Activated T-cell treated with anti-CD3 and anti-CD28 coated beads, Interleukin-2, amount 50 U/mL, for 72 hours (primary cell): ENCODE results near the gene KLHDC3. TPM values are rescaled to one million over a fixed set of nuclear protein-coding genes. Genes with fewer than 3 reads are reported as not detected.

Source experiments
- ATAC-seq, 2 donors: fragments of 150-1000 bp; cut with Tn5 transposase; replicated peaks in 1 of 2; 2 replicates each; pipeline ENCODE4 v1.10.0; 2021; ENCODE audit warnings: moderate library complexity in 2 of 2, mild to moderate bottlenecking in 1 of 2
- DNase-seq, 2 donors: peaks; one replicate each; pipeline ENCODE4 v3.0.0; 2021 to 2022; ENCODE audit warnings: mixed read lengths in 1 of 2
- H3K27ac Mint-ChIP-seq: one replicate; pipeline ENCODE4 v1.8.0; 2022; ENCODE audit warnings: mild to moderate bottlenecking, moderate library complexity, mixed read lengths
- H3K27me3 Mint-ChIP-seq: one replicate; pipeline ENCODE4 v1.8.0; 2022; ENCODE audit warnings: low read depth, mixed read lengths
- H3K36me3 Mint-ChIP-seq, 2 donors: one replicate each; pipeline ENCODE4 v1.8.0; 2022; ENCODE audit warnings: mixed read lengths in 2 of 2, mild to moderate bottlenecking in 1 of 2; ENCODE audit not compliant: insufficient read depth in 2 of 2
- H3K4me1 Mint-ChIP-seq: one replicate; pipeline ENCODE4 v1.8.0; 2022; ENCODE audit warnings: low read depth, mixed read lengths
- H3K4me3 Mint-ChIP-seq, 2 donors: one replicate each; pipeline ENCODE4 v1.8.0; 2022; ENCODE audit warnings: mild to moderate bottlenecking in 2 of 2, mixed read lengths in 2 of 2, moderate library complexity in 2 of 2
- H3K9me3 Mint-ChIP-seq, 2 donors: one replicate each; pipeline ENCODE4 v1.8.0; 2022; ENCODE audit warnings: mixed read lengths in 2 of 2
- total RNA-seq, 2 donors: library from RNA; stranded (reverse); gene quantifications; one replicate each; pipeline ENCODE4 v1.2.3, GENCODE V29; 2022

Gene KLHDC3
- total RNA-seq, 2 donors from 2014 or later, result 62.5 to 68.9 TPM

GRCh38 chr6:43020847-43021246 lies 6.8 kb downstream of the KLHDC3 start:
- H3K9me3 Mint-ChIP-seq, result no peaks in the 10 kb centered on the region
- no peak for DNase-seq
- H3K27me3 Mint-ChIP-seq, result no peaks in the 10 kb centered on the region
- peak overlapping the region; percentile 65 to 86 for H3K4me3 Mint-ChIP-seq
- peaks cover 54% of the 10 kb centered on the region for H3K4me1 Mint-ChIP-seq
- ATAC-seq, result no peak
- H3K27ac Mint-ChIP-seq, result no peak overlapping the region
- peaks cover 13 to 29% of the 10 kb centered on the region in 2 donors for H3K36me3 Mint-ChIP-seq

DNA sequence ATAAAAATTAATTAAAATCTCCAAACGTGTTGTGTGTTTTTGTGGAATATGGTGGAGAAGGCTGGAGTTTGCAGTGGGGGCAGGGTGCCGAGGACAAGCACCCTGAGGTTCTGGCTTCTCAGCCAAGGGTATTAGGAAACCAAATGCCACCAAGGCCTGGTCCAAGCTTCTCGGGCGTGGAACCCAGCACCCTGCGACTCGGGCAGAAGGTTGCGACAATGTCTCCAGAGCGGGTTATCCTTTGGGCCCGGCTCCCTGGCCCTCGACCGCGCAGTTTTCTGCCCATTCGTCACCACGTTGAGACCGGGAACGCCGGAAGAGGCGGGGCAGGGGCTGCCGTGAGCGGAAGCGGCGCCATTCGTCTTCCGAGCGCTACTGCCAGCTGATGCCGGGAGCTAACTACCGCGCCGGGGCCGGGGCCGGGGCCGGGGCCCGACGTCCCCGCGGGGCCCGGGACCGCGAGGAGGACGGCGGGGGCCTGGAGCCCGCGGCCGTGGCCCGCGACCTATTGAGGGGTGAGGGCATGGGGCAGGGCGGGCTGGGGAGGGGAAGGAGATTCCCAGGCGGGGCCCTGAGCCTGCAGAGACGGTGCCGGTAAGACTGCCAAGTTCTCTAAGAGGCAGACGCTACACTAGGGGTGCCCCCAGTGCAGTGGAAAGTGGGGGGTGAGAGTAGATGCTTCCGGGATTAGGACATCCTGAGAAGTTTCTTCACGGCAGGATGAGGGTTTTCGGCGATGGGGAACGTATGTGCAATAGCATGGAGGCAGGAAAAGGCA lies 7.4 kb downstream of the KLHDC3 start, which contains the start of gene RRP36:
TSS of gene RRP36 (plus strand) at position 354 of the 778 bp plus-strand sequence. CDS start at position 386, 32 bp downstream.
- DNase-seq (peak; percentile 72 to 79), ATAC-seq (peak; percentile 87 to 90)
- peak within 1 kb of the TSS; percentile 93 to 95 for H3K4me3 Mint-ChIP-seq
- peaks cover 15 to 31% of the 10 kb centered on the region in 2 donors for H3K36me3 Mint-ChIP-seq
- H3K9me3 Mint-ChIP-seq, result no peaks in the 10 kb centered on the region
- peaks cover 48% of the 10 kb centered on the region for H3K4me1 Mint-ChIP-seq
- no peaks in the 10 kb centered on the region for H3K27me3 Mint-ChIP-seq
- H3K27ac Mint-ChIP-seq, result peak within 1 kb of the TSS; percentile 80

DNA sequence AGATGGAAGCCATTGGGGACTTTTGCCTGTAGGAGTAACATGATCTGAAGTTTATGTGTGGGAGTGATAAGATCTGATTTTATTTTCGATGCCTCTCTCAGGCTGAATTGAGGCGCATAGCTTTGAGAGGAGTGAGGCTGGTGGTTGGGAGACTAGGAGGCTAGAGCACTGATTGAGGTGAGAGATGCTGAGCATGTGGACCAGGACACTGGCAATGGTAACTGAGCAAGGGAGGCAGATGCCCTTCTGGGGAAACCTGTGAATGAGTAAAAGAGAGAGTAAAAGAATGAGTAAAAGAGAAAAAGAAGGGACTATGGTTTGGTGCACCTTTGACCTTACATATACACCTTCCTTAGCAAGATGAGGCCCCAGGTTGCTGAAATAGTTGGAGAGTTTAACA lies 10.4 kb downstream of the KLHDC3 start:
- ATAC-seq, result peak; percentile 22 to 42
- Mint-ChIP-seq H3K9me3 (no peaks in the 10 kb centered on the region), H3K4me3 (peak overlapping the region; percentile 37 to 53), H3K27me3 (no peaks in the 10 kb centered on the region), H3K27ac (peak overlapping the region; percentile 24), H3K36me3 (peaks cover 17 to 29% of the 10 kb centered on the region in 2 donors), H3K4me1 (peaks cover 36% of the 10 kb centered on the region)
- DNase-seq, result no peak

DNA sequence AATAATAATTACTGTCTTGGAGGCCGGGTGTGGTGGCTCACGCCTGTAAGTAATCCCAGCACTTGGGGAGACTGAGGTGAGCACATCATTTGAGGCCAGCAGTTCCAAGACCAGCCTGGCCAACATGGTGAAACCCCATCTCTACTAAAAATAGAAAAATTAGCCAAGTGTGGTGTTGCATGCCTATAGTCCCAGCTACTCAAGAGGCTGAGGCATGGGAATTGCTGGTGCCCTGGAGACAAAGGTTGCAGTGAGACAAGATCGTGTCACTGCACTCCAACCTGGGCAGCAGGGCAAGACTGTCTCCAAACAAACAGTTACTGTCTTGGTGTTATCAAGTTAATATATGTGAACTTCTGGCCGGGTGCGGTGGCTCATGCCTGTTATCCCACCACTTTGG lies 12.3 kb downstream of the KLHDC3 start:
- peaks cover 17 to 28% of the 10 kb centered on the region in 2 donors for H3K36me3 Mint-ChIP-seq
- no peaks in the 10 kb centered on the region for H3K9me3 Mint-ChIP-seq
- DNase-seq, result no peak

GRCh38 chr6:43029120-43029519 lies 15.1 kb downstream of the KLHDC3 start:
- peaks cover 18 to 30% of the 10 kb centered on the region in 2 donors for H3K36me3 Mint-ChIP-seq

More for the DNA sequence above, 12.3 kb downstream of the KLHDC3 start:
- Mint-ChIP-seq H3K4me1 (peaks cover 26% of the 10 kb centered on the region), H3K4me3 (no peak overlapping the region), H3K27ac (no peak overlapping the region), H3K27me3 (no peaks in the 10 kb centered on the region)
- ATAC-seq, result no peak

DNA sequence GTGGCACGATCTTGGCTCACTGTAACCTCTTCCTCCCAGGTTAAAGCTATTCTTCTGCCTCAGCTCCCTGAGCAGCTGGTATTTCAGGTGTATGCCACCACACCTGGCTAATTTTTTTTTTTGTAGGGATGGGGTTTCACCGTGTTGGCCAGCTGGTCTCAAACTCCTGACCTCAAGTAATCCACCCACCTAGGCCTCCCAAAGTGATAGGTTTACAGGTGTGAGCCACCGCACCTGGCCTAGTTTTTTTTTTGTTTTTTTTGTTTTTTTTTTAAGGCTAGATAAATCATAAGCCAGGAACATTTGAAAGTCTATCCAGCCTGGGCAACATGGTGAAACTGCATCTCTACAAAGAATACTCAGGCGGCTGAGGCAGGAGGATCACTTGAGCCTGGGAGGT lies 18.3 kb downstream of the KLHDC3 start:
- Mint-ChIP-seq H3K4me1 (no peaks in the 10 kb centered on the region), H3K9me3 (no peaks in the 10 kb centered on the region), H3K27me3 (no peaks in the 10 kb centered on the region), H3K36me3 (peaks cover 7 to 19% of the 10 kb centered on the region in 2 donors), H3K4me3 (no peak overlapping the region), H3K27ac (no peak overlapping the region)
- DNase-seq (no peak), ATAC-seq (no peak)

More at GRCh38 chr6:43029120-43029519, 15.1 kb downstream of the KLHDC3 start:
- Mint-ChIP-seq H3K4me1 (peaks cover 9% of the 10 kb centered on the region), H3K9me3 (no peaks in the 10 kb centered on the region), H3K4me3 (no peak overlapping the region), H3K27ac (no peak overlapping the region), H3K27me3 (no peaks in the 10 kb centered on the region)
- ATAC-seq (no peak), DNase-seq (no peak)

DNA sequence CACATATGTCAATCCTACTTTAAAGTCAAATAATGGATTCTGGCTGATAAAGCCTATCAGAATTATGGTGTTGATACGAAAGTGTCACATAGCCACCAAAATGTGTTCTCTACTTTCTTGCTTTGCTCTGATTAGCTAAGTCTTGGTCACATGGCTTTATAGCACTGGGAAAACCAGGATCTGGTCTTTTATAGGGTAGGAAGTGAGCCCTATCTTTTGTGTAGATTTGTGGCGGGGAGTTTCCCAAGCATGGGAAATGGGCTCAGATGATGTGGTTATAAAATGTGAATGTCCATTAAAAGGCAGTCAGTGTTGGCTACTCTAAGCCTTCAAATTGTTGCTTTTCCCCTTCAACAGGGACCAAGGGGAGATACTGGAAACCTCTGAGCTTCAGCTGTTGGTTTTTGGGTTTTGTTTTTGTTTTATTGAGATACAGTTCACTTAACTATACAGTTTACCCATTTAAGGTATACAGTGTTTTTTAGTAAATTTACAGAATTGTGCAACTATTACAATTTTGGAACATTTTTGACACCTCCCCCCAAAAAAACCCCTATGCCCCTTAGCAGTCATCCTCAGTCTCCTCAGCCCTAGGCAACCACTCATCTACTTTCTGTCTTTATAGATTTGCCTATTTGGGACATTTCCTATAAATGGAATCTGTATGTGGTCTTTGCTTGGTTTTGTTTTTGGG lies 19.6 kb downstream of the KLHDC3 start:
- Mint-ChIP-seq H3K9me3 (no peaks in the 10 kb centered on the region), H3K27ac (peak overlapping the region; percentile 47), H3K36me3 (peaks cover 4 to 17% of the 10 kb centered on the region in 2 donors), H3K27me3 (no peaks in the 10 kb centered on the region), H3K4me3 (no peak overlapping the region), H3K4me1 (no peaks in the 10 kb centered on the region)
- DNase-seq (no peak), ATAC-seq (no peak)

GRCh38 chr6:43034190-43034525 lies 20.1 kb downstream of the KLHDC3 start:
- Mint-ChIP-seq H3K9me3 (no peaks in the 10 kb centered on the region), H3K27me3 (no peaks in the 10 kb centered on the region), H3K4me1 (no peaks in the 10 kb centered on the region), H3K36me3 (peaks cover 4 to 17% of the 10 kb centered on the region in 2 donors), H3K27ac (peak overlapping the region; percentile 47), H3K4me3 (no peak overlapping the region)
- no peak for DNase-seq
- no peak for ATAC-seq

DNA sequence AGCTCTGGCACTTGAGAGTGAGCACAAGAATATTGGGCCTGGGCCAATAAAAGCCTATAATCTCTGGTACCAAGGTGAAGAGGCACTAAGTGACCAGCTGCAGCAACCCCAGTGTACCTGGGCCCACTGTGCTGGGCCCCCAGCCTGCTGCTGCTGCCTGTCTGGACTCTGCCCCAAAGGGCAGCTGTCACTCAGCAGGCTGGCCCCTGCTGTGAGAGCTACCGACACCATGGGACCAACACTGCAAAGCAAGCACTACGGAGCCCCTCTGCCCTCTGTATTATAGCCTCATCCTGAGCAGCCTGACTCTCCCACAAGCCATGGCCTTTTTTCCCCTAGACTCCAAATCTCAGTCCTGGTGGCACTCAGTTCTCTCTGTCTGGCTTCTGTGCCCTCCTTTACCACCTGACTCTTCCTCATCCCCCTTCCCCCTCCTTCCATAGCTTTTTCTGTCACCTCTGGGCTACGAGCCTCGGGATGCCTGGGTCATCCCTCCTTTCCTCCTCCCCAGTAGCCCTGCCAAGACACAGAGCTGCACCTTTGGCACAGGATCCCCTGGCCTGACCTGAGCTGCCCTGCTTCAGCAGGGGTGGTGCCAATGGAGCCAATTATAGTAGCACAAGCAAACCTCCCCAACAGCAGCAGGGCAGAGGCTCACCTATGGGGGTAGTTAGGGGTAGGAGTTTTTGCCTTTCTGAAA lies 21.6 kb downstream of the KLHDC3 start:
- ATAC-seq, result no peak
- Mint-ChIP-seq H3K27ac (no peak overlapping the region), H3K4me3 (no peak overlapping the region), H3K4me1 (no peaks in the 10 kb centered on the region), H3K9me3 (no peaks in the 10 kb centered on the region), H3K36me3 (peaks cover 4 to 12% of the 10 kb centered on the region in 2 donors), H3K27me3 (no peaks in the 10 kb centered on the region)
- DNase-seq, result no peak

DNA sequence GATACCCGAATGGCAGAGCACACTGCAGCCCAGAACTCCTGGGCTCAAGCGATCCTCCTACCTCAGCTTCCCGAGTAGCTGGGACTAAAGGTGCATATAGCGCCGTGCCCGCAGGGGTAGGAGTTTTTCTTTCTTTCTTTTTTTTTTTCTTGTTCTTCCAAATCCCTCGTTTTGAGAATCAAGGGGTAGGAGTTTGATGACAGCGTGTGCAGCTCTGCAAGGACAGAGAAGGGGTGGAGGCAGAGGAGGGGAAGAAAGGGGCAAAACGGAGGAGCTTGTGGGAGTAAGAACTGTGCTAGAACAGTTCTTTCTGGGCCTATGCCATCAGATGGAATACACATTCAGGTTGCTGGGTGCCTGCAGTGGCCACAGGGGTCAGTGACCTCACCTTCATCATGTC lies 22.7 kb downstream of the KLHDC3 start:
- Mint-ChIP-seq H3K9me3 (no peaks in the 10 kb centered on the region), H3K27me3 (no peaks in the 10 kb centered on the region), H3K36me3 (peaks cover 2 to 13% of the 10 kb centered on the region in 2 donors), H3K4me3 (no peak overlapping the region), H3K4me1 (no peaks in the 10 kb centered on the region), H3K27ac (no peak overlapping the region)
- no peak for DNase-seq
- ATAC-seq, result no peak

GRCh38 chr6:43037197-43037596 lies 23.1 kb downstream of the KLHDC3 start:
- Mint-ChIP-seq H3K9me3 (no peaks in the 10 kb centered on the region), H3K4me3 (no peak overlapping the region), H3K4me1 (no peaks in the 10 kb centered on the region), H3K27me3 (no peaks in the 10 kb centered on the region), H3K36me3 (peaks cover 2 to 13% of the 10 kb centered on the region in 2 donors), H3K27ac (no peak overlapping the region)
- DNase-seq, result no peak
- no peak for ATAC-seq

DNA sequence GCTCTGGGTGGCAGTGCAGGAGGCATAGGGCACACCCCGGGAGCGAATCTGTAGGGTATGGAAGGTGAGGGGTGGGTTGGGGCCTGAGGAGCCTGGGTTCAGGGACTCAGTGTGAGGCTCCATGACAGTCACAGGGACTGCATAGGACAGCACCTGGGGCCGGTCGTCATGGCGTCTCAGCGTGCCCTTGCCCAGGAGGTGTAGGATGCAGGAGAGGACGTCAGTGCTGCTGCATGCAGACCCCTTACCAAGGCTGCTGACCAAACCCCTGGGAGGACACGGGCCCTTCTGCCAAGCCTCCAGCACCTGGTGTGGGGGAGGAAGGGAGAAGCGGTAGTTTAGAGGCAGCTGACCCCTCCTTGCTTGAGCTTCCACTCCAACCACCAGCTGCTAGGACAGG lies 23.7 kb downstream of the KLHDC3 start:
- Mint-ChIP-seq H3K9me3 (no peaks in the 10 kb centered on the region), H3K4me1 (no peaks in the 10 kb centered on the region), H3K36me3 (peaks cover 2 to 13% of the 10 kb centered on the region in 2 donors), H3K27ac (no peak overlapping the region), H3K4me3 (no peak overlapping the region), H3K27me3 (no peaks in the 10 kb centered on the region)
- ATAC-seq, result no peak
- DNase-seq, result no peak

DNA sequence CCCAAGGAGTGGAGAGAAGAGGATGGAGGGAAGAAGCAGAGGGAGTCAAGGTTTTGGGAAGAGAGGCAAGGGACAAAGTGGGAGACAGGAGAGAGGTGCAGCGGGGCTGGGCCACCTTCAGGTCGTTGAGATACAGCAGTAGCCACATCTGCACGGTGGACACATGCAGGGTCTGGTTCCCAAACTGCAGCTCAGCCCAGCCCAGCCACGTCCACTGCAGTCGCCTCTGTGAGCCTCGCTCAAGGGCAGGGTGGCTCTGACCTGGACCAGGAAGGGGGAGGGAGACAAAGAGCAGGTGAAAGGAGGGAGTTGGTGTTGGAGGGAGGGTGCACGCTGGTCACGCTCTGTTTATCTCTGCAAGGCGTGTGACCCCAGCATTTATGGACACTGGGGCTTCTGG lies 24.7 kb downstream of the KLHDC3 start:
- Mint-ChIP-seq H3K4me3 (no peak overlapping the region), H3K9me3 (no peaks in the 10 kb centered on the region), H3K27me3 (no peaks in the 10 kb centered on the region), H3K27ac (no peak overlapping the region), H3K36me3 (peaks cover 2 to 13% of the 10 kb centered on the region in 2 donors), H3K4me1 (no peaks in the 10 kb centered on the region)
- ATAC-seq, result no peak
- DNase-seq, result no peak
